ENCODE data around the gene NDFIP1. TPM values are rescaled to one million over a fixed set of nuclear protein-coding genes. Genes with fewer than 3 reads are reported as not detected.

The NDFIP1 gene
- total RNA-seq, 1 donor = 115 TPM

DNA sequence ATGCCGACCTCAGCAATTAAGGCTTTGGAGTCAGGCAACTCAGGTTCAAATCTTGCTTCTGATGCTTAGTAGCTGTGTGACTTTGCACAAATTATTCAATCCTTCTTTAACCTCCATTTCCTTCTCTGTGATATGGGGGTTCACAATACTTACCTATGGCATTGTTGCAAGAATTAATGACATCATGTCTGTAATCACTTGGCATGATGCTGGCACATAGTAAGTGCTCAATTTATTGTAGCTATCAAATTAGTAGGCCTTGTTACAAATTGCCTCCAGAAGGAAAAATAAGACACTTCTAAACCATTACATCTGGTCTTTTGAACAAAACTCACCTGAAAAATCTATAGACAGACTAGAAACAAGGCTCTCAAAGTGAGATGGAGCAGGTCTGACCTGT, 29.9 kb upstream of the NDFIP1 start:
- H3K27me3 ChIP-seq (ENCODE audit: insufficient read depth, low read length) = peaks cover 6% of the 10 kb centered on the region
- no peak for DNase-seq (ENCODE audit: insufficient read length, low spot score, missing footprints)
- H3K4me3 ChIP-seq (ENCODE audit: insufficient read depth, low read length) = no peak overlapping the region
- no peaks in the 10 kb centered on the region for H3K79me2 ChIP-seq (ENCODE audit: insufficient read depth, low read length)
- H3K4me1 ChIP-seq (ENCODE audit: insufficient read depth, low read length) = no peaks in the 10 kb centered on the region
- no peak overlapping the region for H3K4me2 ChIP-seq (ENCODE audit: insufficient read depth, low read length)
- no peak for TF ChIP-seq CTCF (IDR thresholded peaks at IDR 0.05; ENCODE audit: extremely low read depth, low read depth, low read length)
- H3K9me3 ChIP-seq (ENCODE audit: low read depth, low read length) = no peaks in the 10 kb centered on the region
- no peak overlapping the region for H2AFZ ChIP-seq (ENCODE audit: low read length)
- H3K27ac ChIP-seq (ENCODE audit: low read depth, low read length) = no peak overlapping the region
- H3K36me3 ChIP-seq (ENCODE audit: insufficient read depth, low read length) = no peaks in the 10 kb centered on the region
- H4K20me1 ChIP-seq (ENCODE audit: insufficient read depth, low read length) = no peaks in the 10 kb centered on the region

DNA sequence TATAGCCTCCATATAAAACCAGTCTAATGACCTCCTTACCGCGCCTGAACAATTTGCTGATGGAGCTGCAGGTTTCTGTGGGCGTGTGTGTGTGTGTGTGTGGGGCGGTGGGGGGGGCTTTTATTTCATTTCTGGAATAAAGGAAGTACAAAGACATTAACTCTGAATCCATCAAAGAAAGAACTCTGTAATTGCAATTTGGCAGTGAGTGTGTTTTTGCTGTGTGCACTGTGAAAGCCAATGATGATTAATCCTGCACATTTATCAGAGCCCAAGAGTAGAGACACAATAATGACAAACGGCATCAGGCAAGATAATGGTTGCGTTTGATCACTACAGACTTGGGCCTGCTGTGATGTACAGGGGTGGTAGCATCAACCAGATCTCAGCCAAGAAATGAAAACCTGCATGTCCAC, 29.3 kb upstream of the NDFIP1 start:
- Histone ChIP-seq H3K79me2 (ENCODE audit: insufficient read depth, low read length) (no peaks in the 10 kb centered on the region), H3K4me2 (ENCODE audit: insufficient read depth, low read length) (no peak overlapping the region), H3K36me3 (ENCODE audit: insufficient read depth, low read length) (no peaks in the 10 kb centered on the region), H2AFZ (ENCODE audit: low read length) (no peak overlapping the region), H3K4me1 (ENCODE audit: insufficient read depth, low read length) (no peaks in the 10 kb centered on the region), H4K20me1 (ENCODE audit: insufficient read depth, low read length) (no peaks in the 10 kb centered on the region), H3K4me3 (ENCODE audit: insufficient read depth, low read length) (no peak overlapping the region), H3K9me3 (ENCODE audit: low read depth, low read length) (no peaks in the 10 kb centered on the region), H3K27ac (ENCODE audit: low read depth, low read length) (no peak overlapping the region), H3K27me3 (ENCODE audit: insufficient read depth, low read length) (peaks cover 6% of the 10 kb centered on the region)
- TF ChIP-seq CTCF (IDR thresholded peaks at IDR 0.05; ENCODE audit: extremely low read depth, low read depth, low read length) = no peak
- DNase-seq (ENCODE audit: insufficient read length, low spot score, missing footprints) = no peak

DNA sequence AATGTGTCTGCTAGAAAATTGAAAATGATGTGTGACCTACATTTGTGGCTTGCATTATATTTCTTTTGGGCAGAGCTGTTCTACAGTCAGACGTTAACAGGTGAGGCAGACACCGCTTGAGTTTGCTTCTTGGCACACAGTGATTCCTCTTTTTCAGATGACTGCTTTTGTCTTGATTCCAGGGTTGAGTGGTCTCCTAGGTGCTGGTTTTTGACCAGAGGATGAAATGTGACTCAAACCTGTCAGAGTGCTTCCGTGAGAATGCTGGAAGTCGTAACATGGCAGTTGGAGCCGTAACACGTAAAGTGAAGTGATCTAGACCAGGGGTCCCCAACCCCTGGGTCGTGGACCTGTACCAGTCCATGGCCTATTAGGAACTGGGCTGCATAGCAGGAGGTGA, 28.3 kb upstream of the NDFIP1 start:
- Histone ChIP-seq H3K36me3 (ENCODE audit: insufficient read depth, low read length) (no peaks in the 10 kb centered on the region), H3K9me3 (ENCODE audit: low read depth, low read length) (no peaks in the 10 kb centered on the region), H3K27me3 (ENCODE audit: insufficient read depth, low read length) (peaks cover 6% of the 10 kb centered on the region), H3K4me1 (ENCODE audit: insufficient read depth, low read length) (no peaks in the 10 kb centered on the region), H3K4me3 (ENCODE audit: insufficient read depth, low read length) (no peak overlapping the region), H3K4me2 (ENCODE audit: insufficient read depth, low read length) (no peak overlapping the region), H2AFZ (ENCODE audit: low read length) (no peak overlapping the region), H3K79me2 (ENCODE audit: insufficient read depth, low read length) (no peaks in the 10 kb centered on the region), H4K20me1 (ENCODE audit: insufficient read depth, low read length) (no peaks in the 10 kb centered on the region), H3K27ac (ENCODE audit: low read depth, low read length) (no peak overlapping the region)
- no peak for TF ChIP-seq CTCF (IDR thresholded peaks at IDR 0.05; ENCODE audit: extremely low read depth, low read depth, low read length)
- DNase-seq (ENCODE audit: insufficient read length, low spot score, missing footprints) = no peak

DNA sequence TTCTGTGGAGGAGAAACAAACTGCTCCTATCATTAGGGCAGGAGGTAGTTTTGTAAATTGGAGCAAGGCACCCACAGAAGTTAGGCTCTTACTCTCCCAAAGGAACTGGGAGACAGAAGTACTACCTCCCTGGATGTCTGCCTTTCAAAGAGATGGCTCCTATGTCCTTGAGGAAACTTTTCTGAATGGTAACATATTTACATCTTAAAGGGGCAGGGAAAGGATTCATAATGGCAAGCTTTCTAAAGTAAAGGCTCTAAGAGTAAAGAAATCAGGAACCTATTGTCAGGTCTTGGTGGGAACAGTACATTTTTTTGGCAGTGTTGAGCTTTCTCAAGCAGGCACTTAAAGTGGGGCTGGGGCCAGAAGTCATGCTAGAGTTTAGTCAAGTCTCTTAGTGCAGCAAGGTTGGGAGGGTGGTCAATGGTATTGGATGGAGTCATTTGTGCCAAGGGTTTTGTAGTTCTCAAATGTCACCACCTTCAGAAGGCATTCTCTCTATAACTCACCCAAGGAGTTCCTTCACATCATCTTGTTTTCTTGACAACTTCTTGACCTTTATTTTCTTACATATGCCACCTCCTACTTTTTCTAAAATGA, 26.3 kb upstream of the NDFIP1 start:
- Histone ChIP-seq H2AFZ (ENCODE audit: low read length) (no peak overlapping the region), H3K4me2 (ENCODE audit: insufficient read depth, low read length) (no peak overlapping the region), H3K4me1 (ENCODE audit: insufficient read depth, low read length) (no peaks in the 10 kb centered on the region), H3K79me2 (ENCODE audit: insufficient read depth, low read length) (no peaks in the 10 kb centered on the region), H3K9me3 (ENCODE audit: low read depth, low read length) (no peaks in the 10 kb centered on the region), H3K36me3 (ENCODE audit: insufficient read depth, low read length) (no peaks in the 10 kb centered on the region), H4K20me1 (ENCODE audit: insufficient read depth, low read length) (no peaks in the 10 kb centered on the region), H3K27me3 (ENCODE audit: insufficient read depth, low read length) (peaks cover 11% of the 10 kb centered on the region), H3K4me3 (ENCODE audit: insufficient read depth, low read length) (no peak overlapping the region), H3K27ac (ENCODE audit: low read depth, low read length) (no peak overlapping the region)
- no peak for DNase-seq (ENCODE audit: insufficient read length, low spot score, missing footprints)
- no peak for TF ChIP-seq CTCF (IDR thresholded peaks at IDR 0.05; ENCODE audit: extremely low read depth, low read depth, low read length)
